RWPE2 (cell line): ENCODE results near the gene FAM72B.
"Not testable (repeated sequence)": the region's sequence is repeated elsewhere in the genome, so short reads cannot be mapped to it uniquely, and the experiment has no call there.

Source experiments
- ATAC-seq: fragments of 200-7000 bp; cut with Tn5 transposase; 3 replicates; pipeline ENCODE4 v1.9.1; 2021; ENCODE audit warnings: low read depth
- DNase-seq: peaks from one replicate; pipeline ENCODE4 v3.0.0-alpha.2; 2020; ENCODE audit warnings: low spot score
- H3K27ac ChIP-seq: fragments of 450-650 bp; 2 replicates; pipeline ENCODE4 v1.5.1; 2017; ENCODE audit warnings: mild to moderate bottlenecking; ENCODE audit not compliant: poor library complexity, severe bottlenecking
- H3K27me3 ChIP-seq: fragments of 250-450 bp; sonication (Bioruptor Pico); 2 replicates; pipeline ENCODE4 v1.5.1; 2021; ENCODE audit warnings: mild to moderate bottlenecking, moderate library complexity; ENCODE audit not compliant: insufficient read depth, poor library complexity, severe bottlenecking
- H3K36me3 ChIP-seq: fragments of 250-450 bp; sonication (Bioruptor Pico); 2 replicates; pipeline ENCODE4 v1.5.1; 2020; ENCODE audit warnings: low read depth, mild to moderate bottlenecking, moderate library complexity
- H3K4me1 ChIP-seq: fragments of 250-450 bp; sonication (Bioruptor Pico); 2 replicates; pipeline ENCODE4 v1.5.1; 2021; ENCODE audit warnings: mild to moderate bottlenecking, moderate library complexity; ENCODE audit not compliant: insufficient read depth, poor library complexity, severe bottlenecking
- H3K4me3 ChIP-seq: fragments of 250-450 bp; sonication (Bioruptor Pico); 2 replicates; pipeline ENCODE4 v1.5.1; 2021; ENCODE audit warnings: mild to moderate bottlenecking, moderate library complexity; ENCODE audit not compliant: severe bottlenecking
- H3K9me3 ChIP-seq: fragments of 250-450 bp; sonication (Bioruptor Pico); 2 replicates; pipeline ENCODE4 v1.5.1; 2021; ENCODE audit warnings: mild to moderate bottlenecking, moderate library complexity; ENCODE audit not compliant: severe bottlenecking

Gene FAM72B

DNA sequence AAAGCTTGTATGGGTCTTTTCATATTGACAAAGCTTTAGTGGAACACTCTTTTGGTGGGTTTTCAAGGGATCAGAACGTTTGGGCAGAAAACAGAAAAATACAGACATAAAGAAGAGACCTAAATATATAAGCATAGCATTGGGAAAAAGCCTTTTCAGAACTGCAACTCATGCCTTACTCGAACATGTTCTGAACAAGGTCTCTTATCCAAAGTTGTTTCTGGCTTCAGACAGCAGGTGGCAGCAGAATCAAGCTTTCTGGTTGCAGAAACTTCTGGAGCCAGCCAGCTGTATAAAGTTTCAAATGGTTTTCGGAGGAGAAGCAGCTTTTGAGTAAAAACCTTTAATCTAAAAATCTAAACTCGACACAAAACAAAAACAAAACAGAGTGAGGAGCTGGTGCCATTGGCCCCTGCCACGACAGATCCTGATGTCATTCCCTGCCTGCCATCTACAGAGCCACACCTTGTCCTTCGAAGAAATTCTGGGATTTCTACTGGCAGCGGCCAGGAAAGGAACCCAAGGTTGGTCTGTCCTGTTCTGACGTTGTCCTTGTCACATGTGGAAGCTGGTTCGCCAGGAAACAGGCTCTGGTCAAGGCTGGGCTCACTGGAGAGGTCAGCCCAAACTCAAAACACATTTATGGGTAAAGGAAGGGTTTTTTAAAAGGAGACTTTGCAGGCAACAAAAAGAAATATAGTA, 35.5 kb downstream of the FAM72B start:
- H3K27ac ChIP-seq, result not testable (repeated sequence)
- ATAC-seq, result peak; percentile 62; the same call in 2 of the 3 replicates

GRCh38 chr1:121140393-121140792, 43.7 kb downstream of the FAM72B start:
- not testable (repeated sequence) for H3K4me3 ChIP-seq, DNase-seq, H3K36me3 ChIP-seq, H3K4me1 ChIP-seq, H3K9me3 ChIP-seq, H3K27me3 ChIP-seq, H3K27ac ChIP-seq
- peak; percentile 55; the same call in 1 of the 3 replicates for ATAC-seq

More for the DNA sequence above, 35.5 kb downstream of the FAM72B start:
- not testable (repeated sequence) for H3K36me3 ChIP-seq, H3K4me1 ChIP-seq, DNase-seq, H3K4me3 ChIP-seq, H3K9me3 ChIP-seq, H3K27me3 ChIP-seq

- not testable (repeated sequence) for ATAC-seq, H3K4me3 ChIP-seq, H3K27ac ChIP-seq, H3K9me3 ChIP-seq, DNase-seq, H3K27me3 ChIP-seq, H3K36me3 ChIP-seq, H3K4me1 ChIP-seq
Measured at GRCh38 chr1:121131494-121131893, 52.6 kb downstream of the FAM72B start.

DNA sequence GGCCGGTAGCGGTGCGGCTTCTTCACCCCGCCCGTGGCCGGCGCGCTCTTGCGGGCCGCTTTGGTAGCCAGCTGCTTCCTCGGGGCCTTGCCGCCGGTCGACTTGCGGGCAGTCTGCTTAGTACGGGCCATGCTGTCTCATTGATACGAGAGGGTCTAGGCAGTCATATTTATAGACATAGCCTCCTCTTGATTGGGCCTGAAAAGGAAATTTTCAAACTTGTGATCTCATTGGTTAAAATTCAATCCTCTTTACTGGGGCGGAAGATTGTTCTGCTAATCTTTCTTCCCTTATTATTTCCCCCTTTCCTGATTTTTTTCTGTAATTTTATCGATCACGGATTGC, 65.7 kb downstream of the FAM72B start:
- H3K4me1 ChIP-seq, H3K27me3 ChIP-seq, DNase-seq, H3K36me3 ChIP-seq, H3K9me3 ChIP-seq: not testable (repeated sequence)
- Histone ChIP-seq H3K27ac (peak overlapping the region; percentile 27), H3K4me3 (peak overlapping the region; percentile 42)
- ATAC-seq, result peak; percentile 54
